LNCaP clone FGC (cell line): Measurements from ENCODE around the gene BAIAP3.

Experiments
- DNase-seq: peaks from one replicate; pipeline ENCODE4 v3.0.0-alpha.2; 2011; ENCODE audit warnings: low read depth
- H3K4me3 ChIP-seq: 2 replicates; pipeline ENCODE4 v1.5.1; 2011; ENCODE audit warnings: mild to moderate bottlenecking, low read depth, low read length, control low read depth
- CTCF ChIP-seq: IDR thresholded peaks from 2 replicates; pipeline ENCODE4 v1.5.1; 2012; ENCODE audit warnings: mild to moderate bottlenecking; ENCODE audit not compliant: control insufficient read depth, insufficient read depth; ENCODE audit errors: extremely low read depth

BAIAP3 gene

GRCh38 chr16:1336619-1337018 is 3.2 kb downstream of the BAIAP3 start:
- no peak overlapping the region for H3K4me3 ChIP-seq
- no peak for DNase-seq
- TF ChIP-seq CTCF, result no peak

DNA sequence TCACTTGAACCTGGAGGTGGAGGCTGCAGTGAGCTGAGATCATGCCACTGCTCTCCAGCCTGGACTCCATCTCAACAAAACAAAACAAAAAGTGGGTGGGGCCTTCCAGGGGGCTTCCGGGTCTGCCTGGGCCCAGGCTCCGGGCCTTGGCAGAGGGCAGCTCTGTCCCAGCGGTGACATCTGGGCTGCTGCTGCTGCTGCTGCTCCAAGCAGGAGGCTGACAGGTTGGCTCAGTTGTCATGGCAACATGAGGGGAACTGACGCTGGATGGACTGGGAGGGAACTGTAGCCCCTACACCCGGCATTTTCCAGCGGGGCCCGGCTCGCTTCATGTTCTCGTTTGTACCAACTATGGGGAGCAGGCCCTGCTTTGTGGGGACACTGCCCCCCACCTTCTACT is 4.0 kb downstream of the BAIAP3 start:
- no peak for TF ChIP-seq CTCF
- DNase-seq, result no peak
- H3K4me3 ChIP-seq, result no peak overlapping the region

DNA sequence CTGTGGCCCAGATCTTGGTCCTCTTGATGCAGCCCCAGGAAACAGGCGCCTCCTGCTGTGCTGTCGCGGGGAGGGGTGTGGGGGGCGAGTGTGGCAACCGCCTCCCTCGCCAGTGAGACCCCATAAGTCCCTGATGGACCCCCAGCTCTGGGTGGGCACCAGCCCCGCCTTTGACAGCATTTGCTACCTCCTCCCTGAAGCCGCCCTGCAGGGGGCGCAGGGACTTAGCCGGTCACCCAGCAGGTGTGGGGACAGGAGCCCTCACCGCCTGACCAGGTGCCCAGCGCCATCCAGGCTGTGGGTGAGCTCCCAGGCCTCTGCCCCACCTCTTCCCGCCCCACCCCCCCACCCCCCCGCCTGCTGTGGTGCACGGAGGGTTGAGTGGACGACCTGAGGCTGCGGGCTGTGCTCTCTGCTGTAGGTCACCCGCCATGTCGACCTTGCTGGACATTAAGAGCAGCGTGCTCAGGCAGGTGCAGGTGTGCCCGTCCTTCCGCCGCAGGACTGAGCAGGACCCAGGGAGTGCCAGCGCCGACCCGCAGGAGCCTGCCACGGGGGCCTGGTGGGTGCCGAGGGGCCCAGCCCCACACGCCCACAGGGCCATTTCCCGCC is 4.8 kb downstream of the BAIAP3 start:
- H3K4me3 ChIP-seq, result no peak overlapping the region
- peak; percentile 58 for TF ChIP-seq CTCF
- DNase-seq, result no peak

GRCh38 chr16:1338855-1339675 is 5.6 kb downstream of the BAIAP3 start:
- DNase-seq, result no peak
- H3K4me3 ChIP-seq, result no peak overlapping the region
- TF ChIP-seq CTCF, result no peak

DNA sequence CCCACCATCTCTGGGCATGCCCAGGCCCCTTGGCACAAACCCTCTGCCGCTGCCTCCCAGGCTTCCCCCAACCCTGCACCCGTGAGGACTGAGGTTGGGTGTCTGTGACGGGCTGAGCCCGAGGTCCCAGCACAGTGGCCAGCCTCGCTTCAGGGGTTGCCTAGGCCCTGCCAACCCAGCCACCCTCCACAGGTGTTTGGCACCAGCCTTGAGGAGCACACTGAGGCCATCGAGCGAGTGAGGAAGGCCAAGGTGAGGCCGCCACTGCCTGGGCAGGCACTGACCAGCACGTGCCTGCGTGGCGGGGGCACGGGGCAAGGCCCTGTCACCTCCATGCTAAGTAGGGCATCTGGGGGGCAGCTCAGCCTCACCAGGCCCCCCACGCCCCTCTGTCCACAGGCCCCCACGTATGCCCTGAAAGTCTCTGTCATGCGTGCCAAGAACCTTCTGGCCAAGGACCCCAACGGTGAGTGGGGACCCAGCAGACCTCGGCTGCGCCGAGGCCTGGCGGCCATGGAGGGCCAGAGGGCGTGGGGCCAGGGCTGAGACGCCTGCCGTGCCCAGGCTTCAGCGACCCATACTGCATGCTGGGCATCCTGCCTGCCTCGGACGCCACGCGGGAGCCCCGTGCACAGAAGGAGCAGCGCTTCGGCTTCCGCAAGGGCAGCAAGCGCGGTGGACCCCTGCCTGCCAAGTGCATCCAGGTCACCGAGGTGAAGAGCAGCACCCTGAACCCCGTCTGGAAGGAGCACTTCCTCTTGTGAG is 7.5 kb downstream of the BAIAP3 start:
- no peak overlapping the region for H3K4me3 ChIP-seq
- DNase-seq, result no peak
- TF ChIP-seq CTCF, result no peak

DNA sequence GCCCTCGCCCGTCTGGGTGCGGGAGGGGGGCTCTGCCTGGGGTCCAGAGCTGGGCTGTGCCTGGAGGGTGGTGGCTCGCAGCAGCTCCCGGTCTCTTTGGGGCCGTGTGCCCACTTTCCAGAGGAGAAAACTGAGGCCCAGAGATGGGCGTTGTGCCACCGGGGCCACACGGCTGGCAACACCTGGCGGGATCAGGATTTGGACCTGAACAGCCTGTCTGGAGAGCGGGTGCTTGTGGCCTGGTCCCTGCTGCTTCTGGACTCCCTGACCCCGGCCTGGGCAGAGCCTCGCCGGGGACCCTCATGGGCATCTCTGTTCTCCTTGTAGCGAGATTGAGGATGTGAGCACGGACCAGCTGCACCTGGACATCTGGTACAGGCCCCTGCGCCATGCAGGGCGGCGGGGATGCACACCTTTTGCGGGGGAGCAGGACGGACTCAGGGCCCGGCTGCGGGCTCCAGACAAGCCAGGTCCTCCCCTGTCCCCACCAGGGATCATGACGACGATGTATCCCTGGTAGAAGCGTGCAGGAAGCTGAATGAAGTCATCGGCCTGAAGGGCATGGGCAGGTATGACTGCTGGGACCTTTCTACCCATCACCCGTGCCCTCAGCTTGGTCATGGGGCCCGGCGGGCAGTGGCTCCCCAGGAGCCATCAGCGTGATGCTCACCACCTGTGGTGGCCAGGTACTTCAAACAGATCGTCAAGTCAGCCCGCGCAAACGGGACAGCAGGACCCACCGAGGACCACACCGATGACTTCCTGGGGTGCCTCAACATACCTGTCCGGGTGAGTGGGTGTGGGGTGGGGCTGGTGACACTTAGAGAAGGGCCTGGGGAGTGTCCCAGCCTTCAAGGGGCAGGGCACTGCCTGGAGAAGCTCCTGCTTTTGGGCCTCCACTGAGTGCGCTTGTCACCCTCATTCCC is 8.3 kb downstream of the BAIAP3 start:
- DNase-seq, result no peak
- no peak overlapping the region for H3K4me3 ChIP-seq
- TF ChIP-seq CTCF, result no peak
